NCI-H146 treated with DMSO at 0.1 percent for 48 hours (cell line): ENCODE measurements around the gene EGR4.

ENCODE experiments used
- DNase-seq: peaks from one replicate; lab custom pipeline; 2025; ENCODE audit not compliant: unreplicated experiment; lab: John Stamatoyannopoulos, UW

Gene EGR4

GRCh38 chr2:73250872-73251846, 42.2 kb downstream of the EGR4 start:
- no peak for DNase-seq

GRCh38 chr2:73249636-73250035, 43.7 kb downstream of the EGR4 start:
- no peak for DNase-seq

- DNase-seq = no peak
Measured at GRCh38 chr2:73246850-73247249, 46.5 kb downstream of the EGR4 start.

- DNase-seq = no peak
Measured at GRCh38 chr2:73244580-73244979, 48.8 kb downstream of the EGR4 start.

GRCh38 chr2:73243884-73244570, 49.3 kb downstream of the EGR4 start:
- no peak for DNase-seq
